Stimulated activated CD4-positive, alpha-beta T cell treated with anti-CD3 and anti-CD28 coated beads, Interleukin-4, amount 100 ng/mL, for 24 hours (primary cell): ENCODE data around the gene FAM24B.

Experiments
- DNase-seq: peaks from one replicate; pipeline ENCODE4 v3.0.0-alpha.2; 2020

Gene FAM24B

DNA sequence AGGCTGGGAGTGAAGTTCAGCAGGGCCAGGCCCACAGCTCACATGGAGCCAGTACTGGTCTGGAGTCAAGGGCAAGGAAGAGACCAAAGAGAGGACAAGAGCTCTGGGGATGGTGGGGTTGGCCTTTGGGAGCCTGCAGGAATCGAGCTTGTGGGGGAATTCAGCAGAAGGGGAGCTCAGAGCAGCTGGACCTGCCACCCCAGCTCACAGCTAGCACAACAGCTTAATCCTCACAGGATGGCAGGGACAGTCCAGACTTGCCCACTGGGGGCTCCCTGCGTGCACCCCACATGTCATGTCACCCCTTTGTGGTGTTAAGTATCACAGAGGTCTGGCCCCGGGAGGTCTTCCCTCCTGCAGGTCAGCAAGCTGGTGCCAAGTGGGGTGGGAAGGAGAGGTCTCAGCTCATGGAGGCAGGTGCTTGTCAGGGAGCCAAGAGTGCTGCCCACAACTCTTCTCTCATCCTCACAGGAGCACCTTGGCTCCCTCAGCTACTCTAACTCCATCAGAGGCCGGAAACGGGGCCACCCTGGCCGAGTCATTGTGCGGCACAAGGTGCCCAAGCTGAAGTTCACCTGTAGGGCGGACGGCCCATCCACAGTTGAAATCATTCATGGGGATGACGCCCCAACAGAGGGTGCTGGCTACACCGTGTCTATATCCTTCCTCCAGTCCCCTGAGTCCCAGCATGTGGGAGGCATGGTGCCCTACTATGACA, 56.2 kb downstream of the FAM24B start:
- DNase-seq: no peak

DNA sequence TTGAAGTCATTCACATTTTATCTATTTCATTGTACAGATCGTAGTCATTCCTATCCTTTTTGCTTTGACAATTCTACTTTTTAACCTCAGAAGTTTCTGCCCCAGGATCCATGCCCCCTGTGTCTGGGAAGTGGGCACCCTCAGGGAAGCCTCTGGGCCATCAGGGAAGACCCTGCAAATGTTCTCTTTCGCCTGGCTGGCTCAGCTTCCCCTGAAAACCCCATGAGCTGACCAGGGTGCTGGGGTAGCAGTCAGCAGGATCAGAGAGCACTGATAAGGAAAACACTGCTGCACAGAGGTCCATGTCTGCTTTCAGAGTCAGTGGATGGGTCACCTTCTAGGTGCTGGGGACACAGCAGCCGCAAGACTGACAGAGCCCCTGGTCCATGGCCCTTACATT, 57.6 kb downstream of the FAM24B start:
- no peak for DNase-seq

DNA sequence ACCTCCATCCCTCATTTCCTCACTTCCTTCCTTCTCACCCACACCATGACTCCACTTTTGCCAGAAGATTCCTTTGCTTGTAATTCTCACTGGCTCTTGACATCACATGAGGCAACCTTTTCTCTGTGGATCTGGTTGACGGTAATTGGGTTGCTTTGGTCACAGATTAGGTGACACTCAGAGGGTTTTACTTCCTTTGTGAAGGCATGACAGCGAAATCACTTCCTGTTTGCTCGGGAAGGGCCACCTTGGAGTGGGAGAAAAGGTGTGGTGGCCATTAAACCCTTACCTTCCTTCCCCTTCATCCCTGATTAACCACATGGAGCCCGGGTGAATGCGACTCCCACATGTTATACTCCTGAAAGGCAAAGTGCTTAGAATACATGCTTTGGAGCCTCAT, 63.9 kb downstream of the FAM24B start:
- DNase-seq: no peak

DNA sequence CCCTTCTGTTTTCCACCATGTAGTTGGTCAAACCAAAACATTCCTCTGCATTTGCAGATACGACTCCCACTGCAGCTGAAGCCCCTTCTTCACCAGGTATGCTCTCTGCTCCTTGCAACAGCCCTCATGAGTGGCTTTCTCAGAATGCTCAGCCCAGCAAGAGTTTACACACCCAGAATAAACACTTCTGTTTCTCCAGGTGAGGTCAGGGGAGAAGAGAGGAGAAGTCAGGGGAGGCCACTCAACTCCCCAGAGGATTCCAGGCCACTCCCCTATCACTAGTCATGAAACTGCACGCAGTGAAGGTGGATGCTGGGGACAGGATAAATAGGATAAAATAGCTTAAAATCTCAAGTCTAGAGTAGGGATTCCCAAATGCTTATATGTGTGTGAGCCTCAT, 64.9 kb downstream of the FAM24B start:
- no peak for DNase-seq

DNA sequence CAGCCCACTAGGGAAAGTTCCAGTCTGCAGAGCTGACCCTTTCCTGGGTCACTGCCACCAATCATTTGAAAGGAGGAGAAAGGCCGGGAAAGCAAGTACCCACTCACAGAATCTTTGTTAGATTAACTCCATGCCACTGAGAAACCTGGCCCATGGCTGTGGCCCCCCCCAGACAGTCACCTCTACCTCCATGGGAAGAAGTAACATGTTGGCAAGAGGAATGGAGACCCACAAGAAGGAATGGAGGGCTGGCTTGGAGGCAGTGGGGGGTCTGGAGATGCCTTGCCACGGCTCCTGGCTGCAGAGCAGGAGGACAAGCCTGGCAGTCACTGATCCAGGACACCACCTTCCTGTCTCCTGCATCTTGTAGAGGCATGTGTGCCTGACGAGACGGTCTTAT, 66.6 kb downstream of the FAM24B start:
- DNase-seq: no peak

DNA sequence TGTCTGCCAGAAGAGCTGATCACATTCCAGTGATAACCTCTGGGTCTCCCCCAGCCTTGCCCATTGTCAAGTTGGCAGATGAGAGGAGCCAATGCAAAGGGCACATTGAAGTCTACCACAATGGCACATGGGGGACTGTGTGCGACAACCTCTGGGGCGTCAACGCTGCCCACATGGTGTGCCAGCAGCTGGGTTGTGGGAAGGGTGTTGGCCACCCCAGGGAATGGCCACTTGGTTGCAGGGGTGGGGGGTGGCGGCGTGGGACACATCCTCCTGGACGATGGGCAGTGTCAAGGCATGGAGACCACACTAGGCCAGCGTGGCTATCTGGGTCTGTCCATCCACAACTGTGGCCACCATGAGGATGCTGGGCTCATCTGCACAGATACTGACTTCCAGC, 77.1 kb downstream of the FAM24B start:
- DNase-seq: no peak
